ENCODE results near the gene EVI5.

DNA sequence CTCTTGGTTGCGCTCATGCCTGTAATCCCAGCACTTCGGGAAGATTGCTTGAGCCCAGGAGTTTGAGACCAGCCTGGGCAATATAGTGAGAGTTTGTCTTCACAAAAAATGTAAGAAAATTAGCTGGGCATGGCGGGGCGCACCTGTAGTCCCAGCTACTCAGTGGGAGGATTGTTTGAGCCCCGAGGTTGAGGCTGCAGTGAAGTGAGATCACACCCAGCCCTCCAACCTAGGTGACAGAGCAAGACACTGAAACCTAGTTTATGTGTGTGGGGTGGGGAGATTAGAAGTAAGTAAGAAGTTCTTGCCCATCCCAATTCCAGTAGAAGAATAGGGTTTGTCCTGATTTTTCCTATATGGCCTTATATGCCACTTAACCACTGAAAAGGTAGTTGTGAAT is 48.9 kb upstream of the EVI5 start:
- TF ChIP-seq, protein P1, sequence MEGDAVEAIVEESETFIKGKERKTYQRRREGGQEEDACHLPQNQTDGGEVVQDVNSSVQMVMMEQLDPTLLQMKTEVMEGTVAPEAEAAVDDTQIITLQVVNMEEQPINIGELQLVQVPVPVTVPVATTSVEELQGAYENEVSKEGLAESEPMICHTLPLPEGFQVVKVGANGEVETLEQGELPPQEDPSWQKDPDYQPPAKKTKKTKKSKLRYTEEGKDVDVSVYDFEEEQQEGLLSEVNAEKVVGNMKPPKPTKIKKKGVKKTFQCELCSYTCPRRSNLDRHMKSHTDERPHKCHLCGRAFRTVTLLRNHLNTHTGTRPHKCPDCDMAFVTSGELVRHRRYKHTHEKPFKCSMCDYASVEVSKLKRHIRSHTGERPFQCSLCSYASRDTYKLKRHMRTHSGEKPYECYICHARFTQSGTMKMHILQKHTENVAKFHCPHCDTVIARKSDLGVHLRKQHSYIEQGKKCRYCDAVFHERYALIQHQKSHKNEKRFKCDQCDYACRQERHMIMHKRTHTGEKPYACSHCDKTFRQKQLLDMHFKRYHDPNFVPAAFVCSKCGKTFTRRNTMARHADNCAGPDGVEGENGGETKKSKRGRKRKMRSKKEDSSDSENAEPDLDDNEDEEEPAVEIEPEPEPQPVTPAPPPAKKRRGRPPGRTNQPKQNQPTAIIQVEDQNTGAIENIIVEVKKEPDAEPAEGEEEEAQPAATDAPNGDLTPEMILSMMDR (IDR thresholded peaks at IDR 0.05): no peak
- no peak for TF ChIP-seq POLR2A (IDR thresholded peaks at IDR 0.05)

All from thyroid gland (tissue), 4 donors.